Activated naive CD4-positive, alpha-beta T cell treated with anti-CD3 and anti-CD28 coated beads, Interleukin-2, amount 50 U/mL, for 24 hours (primary cell): Measurements from ENCODE around the gene LDHD.
"Not testable (repeated sequence)": the region's sequence is repeated elsewhere in the genome, so short reads cannot be mapped to it uniquely, and the experiment has no call there.

Experiments used
- H3K27ac Mint-ChIP-seq: one replicate; pipeline ENCODE4 v1.8.0; 2021; ENCODE audit warnings: mild to moderate bottlenecking, mixed read lengths
- H3K27me3 Mint-ChIP-seq: one replicate; pipeline ENCODE4 v1.8.0; 2021; ENCODE audit warnings: mixed read lengths
- H3K36me3 Mint-ChIP-seq: one replicate; pipeline ENCODE4 v1.8.0; 2021; ENCODE audit warnings: mixed read lengths
- H3K4me1 Mint-ChIP-seq: one replicate; pipeline ENCODE4 v1.8.0; 2021; ENCODE audit warnings: mixed read lengths
- H3K4me3 Mint-ChIP-seq: one replicate; pipeline ENCODE4 v1.8.0; 2021; ENCODE audit warnings: mild to moderate bottlenecking, mixed read lengths
- H3K9me3 Mint-ChIP-seq: one replicate; pipeline ENCODE4 v1.8.0; 2021; ENCODE audit warnings: mixed read lengths

Gene LDHD

GRCh38 chr16:75116081-75116910 lies at the start of gene LDHD:
Gene LDHD (minus strand): TSS chr16:75116780. CDS start chr16:75116720, 60 bp downstream.
- H3K27ac Mint-ChIP-seq, result no peak within 1 kb of the TSS
- H3K4me1 Mint-ChIP-seq, result no peaks in the 10 kb centered on the region
- peaks cover under 1% of the 10 kb centered on the region for H3K36me3 Mint-ChIP-seq
- H3K9me3 Mint-ChIP-seq, result no peaks in the 10 kb centered on the region
- H3K27me3 Mint-ChIP-seq, result peaks cover 4% of the 10 kb centered on the region
- no peak within 1 kb of the TSS for H3K4me3 Mint-ChIP-seq

DNA sequence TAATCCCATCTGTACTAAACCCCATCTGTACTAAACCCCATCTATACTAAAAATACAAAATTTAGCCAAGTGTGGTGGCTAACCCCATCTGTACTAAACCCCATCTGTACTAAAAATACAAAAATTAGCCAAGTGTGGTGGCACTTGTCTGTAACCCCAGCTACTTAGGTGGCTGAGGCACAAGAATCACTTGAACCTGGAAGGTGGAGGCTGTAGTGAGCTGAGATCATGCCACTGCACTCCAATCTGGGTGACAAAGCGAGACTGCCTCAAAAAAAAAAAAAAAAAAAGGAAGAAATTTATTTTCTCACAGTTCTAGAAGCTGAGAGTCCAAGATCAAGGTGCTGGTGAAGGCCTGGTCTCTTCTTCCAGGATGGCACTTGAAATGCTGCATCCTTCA lies 43.8 kb upstream of the LDHD start:
- Mint-ChIP-seq H3K4me3 (no peak overlapping the region), H3K9me3 (no peaks in the 10 kb centered on the region), H3K36me3 (peaks cover 38% of the 10 kb centered on the region), H3K4me1 (no peaks in the 10 kb centered on the region), H3K27me3 (no peaks in the 10 kb centered on the region), H3K27ac (no peak overlapping the region)

- peaks cover 11% of the 10 kb centered on the region for H3K9me3 Mint-ChIP-seq
- no peak overlapping the region for H3K4me3 Mint-ChIP-seq
- H3K27me3 Mint-ChIP-seq, result no peaks in the 10 kb centered on the region
- peak overlapping the region; percentile 33 for H3K27ac Mint-ChIP-seq
- H3K4me1 Mint-ChIP-seq, result peaks cover 38% of the 10 kb centered on the region
- H3K36me3 Mint-ChIP-seq, result peaks cover 30% of the 10 kb centered on the region
Measured at GRCh38 chr16:75152635-75153034, 36.1 kb upstream of the LDHD start.

DNA sequence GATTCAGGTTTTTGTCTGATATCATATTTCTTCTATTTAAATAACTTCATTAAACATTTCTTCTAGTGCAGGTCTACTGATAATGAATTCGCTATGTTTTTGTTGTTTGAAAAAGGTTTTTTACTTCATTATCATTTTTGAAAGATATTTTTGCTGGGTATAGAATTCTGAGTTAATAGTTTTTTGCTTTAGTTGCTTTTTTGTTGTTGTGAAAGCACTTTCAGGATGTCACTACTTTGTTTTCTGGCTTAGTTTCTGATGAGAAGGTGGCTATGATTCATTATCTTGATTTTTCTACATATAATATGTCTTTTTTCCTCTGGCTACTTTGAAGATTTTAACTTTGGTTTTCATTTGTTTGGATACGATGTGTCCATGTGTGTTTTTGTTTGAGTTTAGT lies 35.2 kb upstream of the LDHD start:
- Mint-ChIP-seq H3K4me3 (no peak overlapping the region), H3K27ac (no peak overlapping the region), H3K4me1 (peaks cover 41% of the 10 kb centered on the region), H3K27me3 (no peaks in the 10 kb centered on the region), H3K9me3 (peaks cover 11% of the 10 kb centered on the region), H3K36me3 (peaks cover 28% of the 10 kb centered on the region)

- Mint-ChIP-seq H3K4me3 (peak within 1 kb of the TSS; percentile 90), H3K4me1 (peaks cover 41% of the 10 kb centered on the region), H3K27me3 (no peaks in the 10 kb centered on the region), H3K36me3 (peaks cover 23% of the 10 kb centered on the region), H3K9me3 (peaks cover 11% of the 10 kb centered on the region), H3K27ac (peak within 1 kb of the TSS; percentile 84)
Measured at GRCh38 chr16:75148311-75149195, 32.0 kb upstream of the LDHD start, which contains the start of gene ZFP1. Gene ZFP1 (plus strand): TSS chr16:75148524. CDS start chr16:75152952, 4,428 bp downstream.

GRCh38 chr16:75147968-75148310 lies 31.4 kb upstream of the LDHD start:
- H3K4me3 Mint-ChIP-seq, result peak overlapping the region; percentile 66
- H3K9me3 Mint-ChIP-seq, result peaks cover 10% of the 10 kb centered on the region
- peaks cover 20% of the 10 kb centered on the region for H3K36me3 Mint-ChIP-seq
- H3K4me1 Mint-ChIP-seq, result peaks cover 39% of the 10 kb centered on the region
- no peak overlapping the region for H3K27ac Mint-ChIP-seq
- H3K27me3 Mint-ChIP-seq, result no peaks in the 10 kb centered on the region

- Mint-ChIP-seq H3K27me3 (no peaks in the 10 kb centered on the region), H3K27ac (no peak overlapping the region), H3K4me1 (peaks cover 6% of the 10 kb centered on the region), H3K4me3 (no peak overlapping the region), H3K9me3 (no peaks in the 10 kb centered on the region), H3K36me3 (no peaks in the 10 kb centered on the region)
Measured at GRCh38 chr16:75143941-75144340, 27.4 kb upstream of the LDHD start.

GRCh38 chr16:75139498-75139897 lies 22.9 kb upstream of the LDHD start:
- Mint-ChIP-seq H3K9me3 (no peaks in the 10 kb centered on the region), H3K36me3 (no peaks in the 10 kb centered on the region), H3K27me3 (peaks cover 4% of the 10 kb centered on the region), H3K27ac (no peak overlapping the region), H3K4me1 (peaks cover 9% of the 10 kb centered on the region), H3K4me3 (no peak overlapping the region)

DNA sequence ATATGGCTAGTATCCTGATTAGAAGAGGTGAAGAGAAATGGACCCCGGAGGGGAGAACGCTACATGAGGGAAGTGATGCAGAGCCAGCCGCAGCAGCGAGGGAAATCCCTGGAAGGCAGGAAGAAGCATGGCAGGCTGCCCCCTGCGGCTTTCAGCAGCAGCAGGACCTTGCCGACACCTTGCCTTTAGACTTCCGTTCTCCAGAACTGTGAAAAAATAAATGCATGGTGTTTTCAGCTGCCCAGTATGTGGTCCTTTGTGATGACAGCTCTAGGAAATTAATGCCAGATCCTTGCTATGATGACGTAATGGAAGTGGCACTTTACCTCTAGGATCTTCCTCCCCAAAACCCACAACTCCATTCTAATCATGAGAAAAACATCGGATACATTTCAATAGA lies 22.1 kb upstream of the LDHD start:
- peaks cover 4% of the 10 kb centered on the region for H3K27me3 Mint-ChIP-seq
- H3K27ac Mint-ChIP-seq, result no peak overlapping the region
- H3K4me3 Mint-ChIP-seq, result no peak overlapping the region
- no peaks in the 10 kb centered on the region for H3K36me3 Mint-ChIP-seq
- peaks cover 9% of the 10 kb centered on the region for H3K4me1 Mint-ChIP-seq
- no peaks in the 10 kb centered on the region for H3K9me3 Mint-ChIP-seq

GRCh38 chr16:75138233-75138632 lies 21.7 kb upstream of the LDHD start:
- H3K36me3 Mint-ChIP-seq, result no peaks in the 10 kb centered on the region
- H3K27me3 Mint-ChIP-seq, result peaks cover 4% of the 10 kb centered on the region
- H3K4me3 Mint-ChIP-seq, result no peak overlapping the region
- peaks cover 9% of the 10 kb centered on the region for H3K4me1 Mint-ChIP-seq
- H3K9me3 Mint-ChIP-seq, result no peaks in the 10 kb centered on the region
- no peak overlapping the region for H3K27ac Mint-ChIP-seq

GRCh38 chr16:75131081-75131480 lies 14.5 kb upstream of the LDHD start:
- H3K9me3 Mint-ChIP-seq, result no peaks in the 10 kb centered on the region
- peak overlapping the region; percentile 9 for H3K27ac Mint-ChIP-seq
- peaks cover 13% of the 10 kb centered on the region for H3K4me1 Mint-ChIP-seq
- H3K36me3 Mint-ChIP-seq, result no peaks in the 10 kb centered on the region
- no peak overlapping the region for H3K4me3 Mint-ChIP-seq
- peaks cover 2% of the 10 kb centered on the region for H3K27me3 Mint-ChIP-seq

- peaks cover 13% of the 10 kb centered on the region for H3K4me1 Mint-ChIP-seq
- no peaks in the 10 kb centered on the region for H3K36me3 Mint-ChIP-seq
- H3K27ac Mint-ChIP-seq, result no peak overlapping the region
- H3K27me3 Mint-ChIP-seq, result peaks cover 2% of the 10 kb centered on the region
- no peaks in the 10 kb centered on the region for H3K9me3 Mint-ChIP-seq
- H3K4me3 Mint-ChIP-seq, result no peak overlapping the region
Measured at GRCh38 chr16:75130150-75130771, 13.7 kb upstream of the LDHD start.

DNA sequence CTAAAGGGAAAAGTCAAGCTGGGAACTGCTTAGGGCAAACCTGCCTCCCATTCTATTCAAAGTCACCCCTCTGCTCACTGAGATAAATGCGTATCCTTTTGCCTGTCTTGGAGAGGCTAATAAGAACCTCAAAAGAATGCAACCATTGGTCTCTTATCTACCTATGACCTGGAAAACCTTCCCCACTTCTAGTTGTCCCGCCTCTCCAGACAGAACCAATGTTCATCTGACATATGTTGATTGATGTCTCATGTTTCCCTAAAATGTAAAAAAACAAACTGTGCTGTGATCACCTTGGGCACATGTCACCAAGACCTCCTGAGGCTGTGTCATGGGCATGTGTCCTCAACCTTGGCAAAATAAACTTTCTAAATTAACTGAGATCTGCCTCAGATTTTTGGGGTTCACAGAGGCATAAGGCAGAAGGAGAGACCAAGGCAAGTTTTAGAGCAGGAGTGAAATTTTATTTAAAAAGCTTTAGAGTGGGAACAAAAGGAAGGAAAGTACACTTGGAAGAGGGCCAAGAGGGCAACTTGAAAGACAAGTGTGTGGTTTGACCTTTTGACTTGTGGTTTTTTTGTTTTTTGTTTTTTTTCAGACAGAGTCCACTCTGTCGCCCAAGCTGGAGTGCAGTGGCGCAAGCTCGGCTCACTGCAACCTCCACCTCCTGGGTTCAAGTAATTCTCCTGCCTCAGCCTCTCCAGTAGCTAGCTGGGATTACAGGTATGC lies 13.0 kb upstream of the LDHD start:
- H3K4me3 Mint-ChIP-seq, H3K27ac Mint-ChIP-seq, H3K27me3 Mint-ChIP-seq, H3K9me3 Mint-ChIP-seq, H3K36me3 Mint-ChIP-seq: not testable (repeated sequence)
- H3K4me1 Mint-ChIP-seq, result peaks cover 13% of the 10 kb centered on the region

GRCh38 chr16:75127713-75128415 lies 11.3 kb upstream of the LDHD start:
- H3K4me3 Mint-ChIP-seq, result no peak overlapping the region
- H3K4me1 Mint-ChIP-seq, result peaks cover 13% of the 10 kb centered on the region
- H3K9me3 Mint-ChIP-seq, result no peaks in the 10 kb centered on the region
- H3K36me3 Mint-ChIP-seq, result no peaks in the 10 kb centered on the region
- no peak overlapping the region for H3K27ac Mint-ChIP-seq
- peaks cover 2% of the 10 kb centered on the region for H3K27me3 Mint-ChIP-seq

- no peaks in the 10 kb centered on the region for H3K27me3 Mint-ChIP-seq
- H3K36me3 Mint-ChIP-seq, result peaks cover 1% of the 10 kb centered on the region
- no peaks in the 10 kb centered on the region for H3K9me3 Mint-ChIP-seq
- H3K27ac Mint-ChIP-seq, result no peak overlapping the region
- H3K4me3 Mint-ChIP-seq, result no peak overlapping the region
- no peaks in the 10 kb centered on the region for H3K4me1 Mint-ChIP-seq
Measured at GRCh38 chr16:75122609-75123008, 6.0 kb upstream of the LDHD start.
